GM19099 (cell line): ENCODE measurements around the gene LDLRAD3.

Experiments
- POLR2A ChIP-seq: IDR thresholded peaks from 3 replicates; pipeline ENCODE4 v1.6.1; 2011; ENCODE audit warnings: low read depth; ENCODE audit not compliant: insufficient read length; ENCODE audit errors: extremely low read depth

The LDLRAD3 gene

DNA sequence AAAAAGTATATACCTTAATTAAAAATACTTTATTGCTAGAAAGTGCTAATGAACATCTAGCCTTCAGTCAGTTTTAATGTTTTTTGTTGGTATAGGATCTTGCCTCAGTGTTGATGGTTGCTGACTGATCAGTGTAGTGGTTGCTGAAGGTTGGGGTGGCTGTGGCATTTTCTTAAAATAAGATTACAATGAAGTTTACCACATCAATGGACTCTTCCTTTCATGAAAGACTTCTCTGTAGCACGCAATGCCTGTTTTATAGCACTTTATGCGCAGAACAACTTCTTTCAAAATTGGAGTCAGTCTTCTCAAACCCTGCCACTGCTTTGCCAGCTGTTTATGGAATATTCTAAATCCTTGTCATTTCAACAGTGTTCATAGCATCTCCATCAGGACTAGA lies 50.6 kb downstream of the LDLRAD3 start:
- no peak for TF ChIP-seq POLR2A

DNA sequence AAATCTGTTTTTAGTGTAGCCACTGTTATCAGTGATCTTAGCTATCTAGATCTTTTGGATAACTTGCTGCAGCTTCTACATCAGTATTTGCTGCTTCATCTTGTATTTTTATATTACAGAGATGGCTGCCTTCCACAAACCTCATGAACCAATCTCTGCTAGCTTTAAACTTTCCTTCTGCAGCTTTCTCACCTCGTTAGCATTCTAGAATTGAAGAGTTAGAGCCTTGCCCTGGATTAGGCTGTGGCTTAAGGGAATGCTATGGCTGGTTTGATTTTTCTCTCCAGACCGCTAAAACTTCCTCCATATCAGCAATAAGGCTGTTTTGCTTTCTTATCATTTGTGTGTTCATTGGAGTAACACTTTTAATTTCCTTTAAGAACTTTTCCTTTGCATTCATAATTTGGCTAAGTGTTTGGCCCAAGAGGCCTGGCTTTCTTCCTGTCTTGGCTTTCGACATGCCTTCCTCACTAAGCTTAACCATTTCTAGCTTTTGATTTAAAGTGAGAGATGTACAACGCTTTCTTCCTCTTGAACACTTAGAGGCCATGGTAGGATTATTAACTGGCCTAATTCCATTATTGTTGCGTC lies 51.9 kb downstream of the LDLRAD3 start:
- TF ChIP-seq POLR2A, result no peak

DNA sequence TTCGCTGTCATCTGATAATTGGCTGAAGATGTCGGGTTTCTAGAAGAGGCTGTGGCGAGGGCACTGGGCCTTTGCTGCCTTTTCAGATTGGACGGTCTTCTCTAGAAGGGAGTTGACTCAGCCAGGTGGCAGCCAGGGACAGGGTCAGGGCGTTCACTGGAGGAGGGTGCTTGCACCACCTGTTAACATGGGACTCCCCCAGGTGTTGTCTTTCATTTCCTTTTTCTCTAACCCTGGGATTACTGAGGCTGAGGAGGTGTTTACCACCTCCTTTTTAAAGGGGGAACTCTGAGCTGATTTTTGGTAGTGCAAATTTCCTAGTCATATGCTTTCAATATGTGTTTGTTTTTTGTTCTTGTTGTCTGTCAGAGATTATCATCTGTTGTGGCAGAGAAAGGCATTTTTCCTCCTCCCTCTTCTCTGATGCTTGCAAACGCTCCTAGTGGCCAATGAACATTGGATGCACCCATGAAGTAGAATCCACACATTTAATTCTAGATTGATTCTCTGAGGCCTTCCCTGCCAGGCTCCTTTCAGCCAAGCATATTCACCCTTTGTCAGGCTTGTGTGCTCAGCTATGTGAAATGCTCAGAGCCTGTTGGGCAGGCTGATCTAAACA lies 54.1 kb downstream of the LDLRAD3 start:
- no peak for TF ChIP-seq POLR2A

DNA sequence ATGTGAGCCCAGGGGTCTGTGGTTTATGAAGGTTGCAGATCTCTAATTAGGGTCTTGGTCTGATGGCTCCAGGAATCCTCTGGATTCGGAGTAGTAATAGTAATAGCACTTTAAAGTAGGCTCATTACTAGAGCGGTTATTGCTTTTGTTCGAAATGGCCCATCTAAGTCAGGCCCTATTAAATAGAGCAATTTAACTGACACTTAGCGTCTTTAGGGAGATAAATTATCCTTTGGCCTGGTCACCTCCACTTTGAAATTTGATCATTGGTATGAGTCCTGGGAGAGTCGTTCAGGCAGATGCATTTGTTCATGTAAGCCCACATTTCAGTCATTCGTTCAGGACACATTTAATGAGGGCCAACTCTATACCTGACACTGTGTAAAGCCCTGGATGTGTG lies 54.8 kb downstream of the LDLRAD3 start:
- no peak for TF ChIP-seq POLR2A

DNA sequence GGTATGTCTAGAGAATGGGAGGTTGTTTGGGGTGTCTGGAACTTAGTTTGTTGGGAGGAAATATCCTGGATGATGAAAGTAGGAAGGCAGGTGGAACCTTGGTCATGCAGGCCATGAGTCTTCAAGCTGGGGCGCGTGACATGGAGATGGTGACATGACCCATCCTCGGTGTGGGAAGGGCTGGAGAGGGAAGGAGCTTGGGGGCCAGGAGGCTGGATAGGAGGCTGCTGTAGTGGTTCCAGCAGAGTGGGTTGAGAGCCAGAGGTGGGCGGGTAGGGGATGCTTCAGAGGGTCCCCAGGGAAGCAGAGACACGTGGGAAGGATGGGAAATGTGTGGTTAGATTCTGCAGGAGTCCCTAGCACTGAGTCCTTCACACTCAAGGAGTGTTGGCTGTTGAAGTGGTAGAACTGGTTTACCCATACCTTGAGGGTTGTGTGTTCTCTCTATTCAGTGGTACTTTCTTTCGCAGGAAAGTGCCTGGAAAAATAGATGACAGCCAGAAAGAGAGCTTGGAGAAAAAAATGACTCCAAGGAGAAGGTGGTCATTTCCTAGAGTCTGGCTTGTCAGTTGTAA lies 56.8 kb downstream of the LDLRAD3 start:
- no peak for TF ChIP-seq POLR2A

DNA sequence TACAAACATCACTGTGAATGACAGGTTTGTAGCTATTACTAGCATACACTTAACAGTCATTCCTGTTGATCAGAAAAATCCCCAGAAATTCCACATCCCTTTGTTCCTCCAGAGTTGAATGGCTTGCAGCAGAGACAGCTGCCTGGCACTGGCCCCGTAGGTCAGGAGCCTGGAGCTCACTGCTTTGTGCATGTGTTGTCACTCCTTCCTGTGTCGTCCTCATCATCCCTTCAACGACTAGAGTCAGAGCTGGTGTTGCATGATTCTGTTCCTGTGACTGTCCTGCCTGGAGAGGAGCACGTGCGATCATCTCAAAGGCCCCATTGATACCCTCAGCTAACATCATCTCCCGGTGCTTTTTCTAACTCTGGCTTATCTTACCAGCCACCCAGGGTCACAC lies 58.3 kb downstream of the LDLRAD3 start:
- TF ChIP-seq POLR2A, result no peak

DNA sequence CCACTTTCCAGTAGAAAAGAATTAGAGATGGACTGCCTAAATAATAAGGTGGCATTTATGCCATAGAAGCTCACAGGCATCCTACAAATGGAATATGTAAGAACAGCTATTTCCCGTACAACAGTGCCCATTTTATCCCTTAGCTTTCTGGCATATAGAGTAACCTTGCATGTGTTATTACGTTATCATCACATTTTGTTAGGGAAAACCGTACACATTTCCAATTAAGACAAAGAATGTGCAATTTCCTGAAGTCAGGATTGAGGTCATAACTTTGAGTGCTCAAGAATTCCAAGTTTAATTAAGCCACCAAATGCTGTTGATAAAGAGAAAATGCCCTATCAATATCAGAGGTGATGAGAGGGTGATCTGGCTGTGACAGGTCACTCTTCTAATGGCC lies 58.9 kb downstream of the LDLRAD3 start:
- TF ChIP-seq POLR2A, result no peak

DNA sequence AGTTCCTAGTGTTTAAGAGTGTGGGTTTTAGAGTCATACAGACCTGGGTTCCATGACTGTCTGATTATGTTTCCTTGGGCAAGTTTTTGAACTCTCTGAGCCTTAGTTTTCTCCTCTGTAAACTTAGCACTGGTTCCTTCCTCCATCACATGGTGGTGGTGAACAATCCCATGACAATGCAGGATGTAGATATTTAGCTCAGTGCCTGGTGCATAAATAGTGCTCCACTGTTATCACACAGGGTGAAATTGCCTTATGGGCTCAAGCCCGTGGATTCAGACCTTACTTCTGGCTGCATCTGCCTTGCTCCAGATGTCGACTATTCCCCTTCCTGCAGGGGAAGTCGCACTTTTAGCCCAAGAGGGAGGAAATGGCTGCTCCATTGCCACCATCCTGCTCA lies 62.7 kb downstream of the LDLRAD3 start:
- no peak for TF ChIP-seq POLR2A

DNA sequence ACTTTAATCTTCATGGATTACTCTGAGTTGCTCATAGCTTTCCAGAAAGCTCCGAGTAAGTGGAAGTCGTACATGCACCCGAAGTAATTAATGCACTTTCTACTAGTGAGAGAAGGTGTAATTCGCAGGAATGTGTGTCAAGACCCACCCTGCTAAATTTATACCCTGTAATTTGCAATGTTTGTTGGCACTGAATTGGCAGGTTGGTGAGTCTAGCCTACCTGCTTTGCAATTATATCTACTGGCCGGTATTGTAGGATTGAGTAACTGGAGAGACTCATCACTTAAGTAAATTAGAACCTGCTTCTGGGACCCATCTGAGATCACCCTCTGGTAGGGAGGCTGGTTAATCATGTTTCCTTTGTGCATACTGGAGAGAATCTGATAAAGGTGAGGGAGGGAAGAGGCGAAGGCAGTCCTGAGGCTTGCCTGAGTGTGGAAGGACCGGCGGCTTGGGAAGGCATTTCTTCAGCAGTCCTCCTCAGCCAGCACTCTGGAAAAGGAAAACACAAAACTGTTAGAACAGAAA lies 63.3 kb downstream of the LDLRAD3 start:
- no peak for TF ChIP-seq POLR2A

DNA sequence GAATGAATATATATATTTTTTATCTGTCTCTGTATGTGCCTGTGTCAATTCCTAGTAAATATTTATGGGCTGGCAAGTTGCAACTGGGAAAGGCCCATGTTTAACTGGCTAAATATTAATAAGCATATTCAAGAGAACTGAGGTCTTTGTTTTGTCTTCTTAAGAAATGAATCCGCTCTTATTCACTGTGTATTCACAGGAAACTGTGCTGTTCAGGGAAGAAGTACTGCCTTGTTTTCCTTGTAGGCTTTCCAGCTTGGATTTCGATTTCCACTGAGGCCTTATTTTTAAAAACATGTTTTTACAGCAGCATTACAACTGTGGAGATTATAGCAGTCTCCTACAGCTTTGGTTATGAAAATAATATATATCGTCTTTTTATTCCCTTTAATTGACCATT lies 64.7 kb downstream of the LDLRAD3 start:
- no peak for TF ChIP-seq POLR2A

DNA sequence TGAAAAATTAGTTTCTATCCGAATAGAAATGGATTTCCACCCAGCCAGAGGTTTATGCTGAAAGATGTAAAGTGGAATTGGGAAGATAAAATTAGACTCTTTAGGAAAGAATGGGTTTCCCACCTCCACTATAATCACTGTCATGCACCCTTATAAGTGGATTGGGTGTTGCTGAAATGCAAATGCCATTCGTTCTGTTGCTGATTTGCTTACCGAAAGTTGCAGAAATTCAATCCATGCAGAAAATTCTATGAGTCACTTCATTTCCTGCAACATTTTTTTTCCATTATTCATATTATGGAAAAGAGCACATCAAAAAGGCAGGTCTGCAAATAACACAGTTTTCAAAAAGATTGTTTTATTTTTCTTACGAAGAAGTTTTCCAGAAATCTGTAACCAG lies 65.6 kb downstream of the LDLRAD3 start:
- no peak for TF ChIP-seq POLR2A

DNA sequence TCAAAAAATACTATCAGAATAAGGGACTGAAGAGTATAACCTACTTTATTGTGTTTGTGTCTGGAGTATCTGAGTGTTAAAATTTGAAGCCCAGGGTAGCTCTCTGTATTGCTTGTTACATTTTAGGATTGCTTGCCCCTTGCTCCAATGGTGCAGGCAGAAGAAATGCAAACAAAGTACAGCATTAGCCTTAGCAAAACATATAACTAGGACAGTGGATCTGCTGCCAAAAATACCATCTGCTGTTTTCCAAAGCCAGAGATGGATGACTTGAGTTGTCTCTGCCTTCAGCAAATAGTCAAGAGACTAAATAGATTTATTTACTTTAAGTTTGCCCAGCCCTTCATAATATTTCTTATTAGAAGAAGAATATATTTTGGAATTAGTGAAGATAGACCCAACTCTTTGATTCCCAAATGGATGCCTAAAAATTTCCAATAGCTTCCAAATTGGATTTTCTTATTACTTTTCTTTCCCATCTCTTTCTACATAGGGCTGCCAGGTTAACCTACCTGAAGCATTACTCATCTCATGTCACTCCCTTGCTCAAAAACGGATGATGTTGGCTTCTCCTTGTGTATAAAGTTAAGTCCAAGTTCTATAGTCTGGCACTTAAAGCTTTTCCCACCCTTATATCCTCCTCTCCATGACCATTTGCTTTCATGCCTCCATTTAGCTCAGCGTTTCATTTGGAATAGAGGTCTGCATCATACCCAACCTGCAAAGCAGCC lies 66.3 kb downstream of the LDLRAD3 start:
- no peak for TF ChIP-seq POLR2A

DNA sequence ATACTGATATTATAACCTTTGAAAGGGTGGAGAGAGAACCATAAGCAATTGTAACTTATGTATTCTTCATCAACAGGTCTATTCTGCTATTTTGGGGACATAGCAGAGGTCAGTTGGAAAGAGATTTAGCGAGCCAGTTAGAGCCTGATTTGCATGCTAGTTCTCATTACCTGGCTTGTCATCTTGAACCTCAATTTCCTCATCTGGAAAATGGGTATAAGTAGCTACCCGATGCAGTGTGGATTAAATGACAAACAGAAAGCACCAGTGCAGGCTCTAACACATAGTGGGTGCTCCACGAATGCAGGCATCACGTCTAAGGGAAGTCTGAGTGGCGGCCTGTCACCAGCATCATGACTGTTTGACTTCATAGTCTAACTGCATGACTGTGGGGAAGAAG lies 67.7 kb downstream of the LDLRAD3 start:
- no peak for TF ChIP-seq POLR2A

DNA sequence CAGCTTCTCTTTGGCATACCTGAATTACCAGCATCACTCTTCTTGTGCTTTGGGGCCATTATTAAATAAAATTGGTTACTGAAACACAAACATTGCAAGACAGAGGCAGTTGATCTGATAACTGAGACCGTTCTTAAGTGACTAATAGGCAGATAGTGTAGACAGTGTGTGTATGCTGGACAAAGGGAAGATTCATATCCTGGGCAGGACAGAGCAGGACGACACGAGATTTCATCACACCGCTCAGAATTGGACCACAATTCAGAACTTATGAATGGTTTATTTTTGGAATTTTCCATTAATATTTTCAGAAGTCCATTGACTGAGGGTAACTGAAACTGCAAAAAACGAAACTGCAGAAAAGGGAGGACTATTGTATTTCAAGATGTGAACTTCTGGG lies 68.6 kb downstream of the LDLRAD3 start:
- TF ChIP-seq POLR2A, result no peak

DNA sequence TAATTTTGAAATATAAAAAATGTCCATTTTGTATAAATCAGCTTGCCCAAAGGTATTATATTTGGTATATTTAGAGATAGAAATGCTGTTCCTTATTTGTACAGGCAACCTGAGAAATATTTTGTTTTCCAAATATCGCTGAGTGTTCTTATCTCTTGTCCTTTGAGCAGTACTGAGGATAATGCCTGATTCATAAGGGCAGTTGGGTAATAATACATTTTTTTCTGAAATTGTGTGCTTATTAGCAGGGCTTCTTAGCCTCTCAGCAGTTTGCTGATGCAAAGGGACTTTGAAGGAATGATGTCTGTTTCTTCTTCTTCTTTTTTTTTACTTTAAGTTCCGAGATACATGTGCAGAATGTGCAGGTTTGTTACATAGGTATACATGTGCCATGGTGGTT lies 69.1 kb downstream of the LDLRAD3 start:
- TF ChIP-seq POLR2A, result no peak
